Left renal cortex interstitium (tissue), 4 donors: ENCODE results near the gene GNPAT. TPM values are rescaled to one million over a fixed set of nuclear protein-coding genes. Genes with fewer than 3 reads are reported as not detected.

Experiments used
- DNase-seq, 4 donors: peaks; one replicate each; pipeline ENCODE4 v3.0.0-alpha.2; 2013; ENCODE audit warnings: low read depth in 4 of 4, low spot score in 2 of 4, missing footprints in 1 of 4
- polyA plus RNA-seq, 4 donors: library from polyadenylated mRNA; unstranded; fragments of 120-200 nt; gene quantifications; one replicate each; pipeline ENCODE4 v1.2.1, GENCODE V29; 2013; ENCODE audit not compliant: insufficient read length in 4 of 4

The GNPAT gene
- polyA plus RNA-seq, 4 donors: 59.9 to 77.3 (median 62.9) TPM

DNA sequence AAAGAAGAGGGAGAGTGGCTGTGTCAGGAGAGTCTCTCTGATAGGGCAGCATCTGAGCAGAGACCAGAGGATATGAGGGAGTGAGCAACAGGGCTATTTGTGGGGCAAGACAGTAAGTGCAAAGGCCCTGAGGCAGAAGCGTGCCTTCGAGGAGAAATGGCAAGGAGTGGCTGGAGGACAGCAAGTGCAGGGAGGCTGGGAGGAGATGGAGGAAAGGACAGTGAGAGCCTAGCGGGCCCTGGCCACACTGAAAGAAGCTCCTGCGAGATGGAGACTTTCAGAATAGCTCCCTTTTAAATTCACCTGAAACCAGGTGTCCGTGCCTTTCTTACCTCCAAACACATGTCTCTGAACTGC is 71.4 kb downstream of the GNPAT start:
- DNase-seq: no peak

DNA sequence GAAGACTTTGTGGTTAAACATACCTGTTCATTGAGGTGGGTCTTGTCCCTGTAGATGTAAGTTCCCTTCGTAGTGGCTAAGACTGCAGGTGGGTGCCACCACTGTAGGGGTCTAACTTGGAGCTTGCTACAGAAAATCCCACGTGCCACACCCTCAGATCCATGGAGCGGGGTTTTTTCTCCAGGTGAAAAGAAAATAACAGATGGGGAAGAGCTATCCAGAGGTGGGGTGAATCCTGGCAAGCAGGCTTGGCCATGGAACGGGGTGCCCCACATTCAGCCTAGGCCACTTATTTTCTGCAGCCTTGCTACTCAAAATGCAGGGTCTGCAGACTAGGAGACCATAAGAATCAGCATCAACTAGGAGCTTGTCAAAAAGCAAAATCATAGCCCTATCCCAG is 72.6 kb downstream of the GNPAT start:
- no peak for DNase-seq

DNA sequence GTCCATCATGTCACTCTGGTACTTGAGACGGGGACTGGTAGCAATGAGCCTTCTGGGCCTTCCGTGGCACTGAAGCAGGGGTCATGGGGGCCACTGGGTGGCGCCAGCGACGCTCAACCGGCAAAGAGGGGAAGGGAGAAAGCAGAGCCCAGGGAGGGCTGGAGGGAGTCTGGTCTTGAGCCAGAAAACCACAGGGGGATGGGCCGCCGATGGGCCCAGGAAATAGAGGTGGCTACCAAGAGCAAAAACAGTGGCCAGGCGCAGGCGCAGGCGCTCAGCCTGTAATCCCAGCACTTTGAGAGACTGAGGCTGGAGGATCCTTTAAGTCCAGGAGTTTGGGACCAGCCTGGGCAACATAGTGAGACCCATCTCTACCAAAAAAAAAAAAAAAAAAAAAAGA is 74.9 kb downstream of the GNPAT start:
- DNase-seq: no peak

DNA sequence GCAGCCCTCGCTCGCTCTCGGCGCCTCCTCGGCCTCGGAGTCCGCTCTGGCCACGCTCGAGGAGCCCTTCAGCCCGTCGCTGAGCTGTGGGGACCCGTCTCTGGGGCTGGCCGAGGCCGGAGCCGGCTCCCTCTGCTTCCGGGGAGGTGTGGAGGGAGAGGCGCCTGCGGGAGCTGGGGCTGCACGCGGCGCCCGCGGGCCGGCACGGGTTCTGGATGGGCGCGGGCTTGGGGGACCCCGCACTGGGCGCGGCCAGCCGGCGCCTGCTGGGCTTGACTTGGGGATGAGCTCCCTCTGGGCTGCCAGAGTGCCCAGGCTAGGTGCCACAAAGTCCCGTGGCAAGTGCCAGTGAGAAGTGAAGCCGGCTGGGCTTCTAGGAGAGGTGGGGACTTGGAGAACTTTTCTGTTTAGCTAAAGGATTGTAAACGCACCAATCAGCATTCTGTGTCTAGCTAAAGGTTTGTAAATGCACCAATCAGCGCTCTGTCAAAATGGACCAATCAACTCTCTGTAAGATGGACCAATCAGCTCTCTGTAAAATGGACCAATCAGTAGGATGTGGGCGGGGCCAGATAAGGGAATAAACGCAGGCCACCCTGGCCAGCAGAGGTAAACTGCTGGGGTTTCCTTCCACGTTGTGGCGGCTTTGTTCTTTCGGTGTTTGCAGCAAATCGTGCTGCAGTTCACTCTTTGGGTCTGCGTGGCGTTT is 76.4 kb downstream of the GNPAT start:
- DNase-seq: no peak

DNA sequence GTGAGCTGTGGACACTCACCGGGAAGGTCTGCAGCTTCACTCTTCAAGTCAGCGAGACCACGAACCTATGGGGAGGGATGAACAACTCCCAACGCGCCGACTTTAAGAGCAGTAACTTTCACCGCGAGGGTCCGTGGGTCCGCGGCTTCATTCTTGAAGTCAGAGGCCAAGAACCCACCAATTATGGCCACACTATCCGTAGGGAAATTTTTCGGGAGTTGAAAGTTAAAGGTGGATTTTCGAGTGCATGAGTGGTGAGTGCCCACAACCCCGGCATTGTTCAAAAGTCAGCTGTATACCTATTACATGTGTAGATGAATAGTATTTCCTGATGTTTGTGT is 77.0 kb downstream of the GNPAT start:
- no peak for DNase-seq

DNA sequence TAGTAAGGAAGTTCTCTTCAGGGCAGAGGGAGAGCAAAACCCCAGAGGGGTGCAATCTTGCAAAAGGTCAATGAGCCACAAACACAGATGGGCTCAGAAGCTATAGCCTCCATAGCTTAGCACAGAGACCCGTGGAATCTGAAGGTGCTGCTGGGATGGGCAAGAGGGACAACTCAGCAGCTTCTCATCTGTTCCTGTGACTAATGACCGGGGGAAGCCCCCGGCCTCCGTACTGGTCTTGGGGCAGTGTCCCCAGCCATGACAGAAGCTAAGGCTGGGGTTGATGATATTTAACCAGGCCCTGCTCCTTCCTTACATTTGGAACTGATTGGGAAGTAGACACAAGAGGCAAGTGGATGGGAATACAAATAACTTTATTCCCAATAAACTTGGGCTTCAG is 77.6 kb downstream of the GNPAT start:
- no peak for DNase-seq

DNA sequence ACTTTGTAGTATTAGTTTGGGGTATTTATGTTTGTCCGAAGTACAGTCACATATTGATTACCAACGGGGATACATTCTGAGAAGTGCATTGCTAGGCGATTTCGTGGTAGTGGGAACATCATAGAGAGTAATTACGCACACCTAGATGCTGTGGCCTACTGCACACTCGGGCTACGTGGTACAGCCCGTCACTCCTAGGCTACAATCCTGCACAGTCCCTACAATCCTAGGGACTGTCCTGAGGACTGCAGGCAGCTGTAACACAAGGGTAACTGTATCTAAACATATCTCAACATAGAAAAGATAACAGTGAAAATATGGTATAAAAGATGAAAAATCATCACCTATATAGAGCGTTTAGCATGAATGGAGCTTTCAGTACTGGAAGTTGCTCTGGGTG is 78.1 kb downstream of the GNPAT start:
- no peak for DNase-seq

DNA sequence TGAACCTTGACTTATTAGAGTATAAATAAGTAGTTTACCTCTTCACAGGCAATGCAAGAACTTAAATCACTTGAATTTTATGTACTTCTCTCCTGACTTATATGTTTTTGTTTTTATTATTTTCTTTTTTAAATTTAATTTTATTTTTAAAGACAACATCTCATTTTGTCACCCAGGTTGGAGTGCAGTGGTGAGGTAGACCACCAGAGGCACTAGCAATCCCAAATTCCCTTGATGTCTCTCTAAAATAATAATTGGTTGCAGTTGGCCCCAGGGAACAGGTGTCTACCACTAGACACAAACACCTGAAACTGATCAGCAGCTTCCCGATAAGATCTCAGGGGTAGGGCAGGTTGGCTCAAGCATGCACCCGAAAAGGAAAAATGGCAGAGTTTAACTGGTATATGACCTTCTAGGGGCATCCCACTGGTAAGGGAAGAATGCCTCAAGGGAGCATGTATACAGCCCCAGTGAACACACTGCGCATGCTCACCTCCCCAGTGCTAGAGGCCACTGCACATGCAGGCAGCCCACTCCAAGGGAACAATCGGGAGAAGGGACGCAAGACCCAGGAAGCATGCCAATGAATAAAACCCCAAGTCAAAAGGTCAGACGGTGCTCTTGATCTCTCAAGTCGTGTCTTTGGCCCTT is 82.0 kb downstream of the GNPAT start:
- DNase-seq: no peak

DNA sequence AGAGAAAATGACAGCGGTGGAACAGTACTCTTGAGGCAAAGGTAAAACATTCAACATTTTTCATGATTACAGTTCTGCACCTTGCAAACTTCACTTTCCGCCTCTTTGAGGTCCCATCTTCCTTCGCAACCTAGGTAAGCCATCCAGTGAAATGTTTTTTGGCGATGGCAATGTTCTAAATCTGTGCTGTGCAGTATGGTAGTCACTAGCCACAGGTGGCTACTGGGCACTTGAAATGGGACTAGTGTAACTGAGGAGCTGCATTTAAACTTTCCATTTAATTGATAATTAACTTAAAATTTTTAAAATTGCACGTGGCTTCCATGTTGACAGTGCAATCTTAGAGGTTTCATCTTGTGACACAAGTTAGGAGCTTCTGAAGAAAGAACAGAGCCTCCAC is 83.6 kb downstream of the GNPAT start:
- no peak for DNase-seq

DNA sequence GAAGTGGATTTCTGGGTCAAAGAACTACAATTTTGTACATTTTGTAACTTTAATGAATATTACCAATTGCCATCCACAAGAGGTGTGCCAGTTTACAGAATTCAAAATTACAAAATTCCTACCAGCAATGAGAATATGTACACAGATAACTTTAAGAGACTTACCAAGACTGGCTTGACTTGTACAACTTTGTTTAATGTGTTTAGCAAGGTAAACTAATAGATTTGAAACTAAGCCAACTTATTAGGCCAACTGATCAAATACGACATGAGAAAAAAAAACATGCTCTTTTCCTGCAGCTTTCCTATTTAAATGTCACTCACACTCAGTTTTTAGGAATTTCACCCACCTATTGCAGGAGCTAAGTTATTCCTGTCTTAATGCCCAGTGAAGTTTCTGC is 85.2 kb downstream of the GNPAT start:
- DNase-seq: no peak

Other genes starting within 250 kb of the GNPAT start
- 10 to 100 TPM; 16.8 to 24.5 (median 19.7) TPM for gene FAM89A, start 201.0 kb upstream of the GNPAT start, polyA plus RNA-seq
- under 1 TPM; 0.09 to 0.17 (median 0.10) TPM for gene TRIM67, start 79.2 kb upstream of the GNPAT start, polyA plus RNA-seq
- 10 to 100 TPM; 10.2 to 12.4 (median 10.6) TPM for gene EXOC8, start 96.6 kb downstream of the GNPAT start, polyA plus RNA-seq
- 10 to 100 TPM; 12.8 to 14.9 (median 13.6) TPM for gene SPRTN, start 97.1 kb downstream of the GNPAT start, polyA plus RNA-seq
- 10 to 100 TPM; 31.8 to 44.2 (median 38.0) TPM for gene EGLN1, start 181.1 kb downstream of the GNPAT start, polyA plus RNA-seq